Neutrophil (primary cell): ENCODE measurements around the gene PCP4L1.
"Not testable (repeated sequence)": the region's sequence is repeated elsewhere in the genome, so short reads cannot be mapped to it uniquely, and the experiment has no call there.

ENCODE experiments used
- H3K27ac ChIP-seq: fragments of 200-600 bp; sonication (generic); 2 replicates; pipeline ENCODE4 v1.5.1; 2016; ENCODE audit warnings: mild to moderate bottlenecking, moderate library complexity
- H3K27me3 ChIP-seq: fragments of 200-600 bp; sonication (generic); 2 replicates; pipeline ENCODE4 v1.6.0; 2016; ENCODE audit warnings: mild to moderate bottlenecking
- H3K36me3 ChIP-seq: fragments of 200-600 bp; sonication (generic); 2 replicates; pipeline ENCODE4 v1.5.1; 2017
- H3K4me1 ChIP-seq, 2 experiments: fragments of 200-600 bp in 1 of 2; sonication (generic) in 1 of 2; 1 replicate in 1 of 2; 2 replicates in 1 of 2; pipeline versions ENCODE4 v1.5.1 to v1.6.1; 2013 to 2016; ENCODE audit warnings: low read depth in 1 of 2, low read length in 1 of 2, mild to moderate bottlenecking in 1 of 2, moderate library complexity in 1 of 2; ENCODE audit not compliant: control insufficient read depth in 1 of 2, insufficient read depth in 1 of 2
- H3K4me3 ChIP-seq, 2 experiments: fragments of 200-600 bp in 1 of 2; sonication (generic) in 1 of 2; 1 replicate in 1 of 2; 2 replicates in 1 of 2; pipeline ENCODE4 v1.5.1; 2013 to 2016; ENCODE audit warnings: low read depth in 1 of 2, low read length in 1 of 2, mild to moderate bottlenecking in 1 of 2, moderate library complexity in 1 of 2
- H3K9me3 ChIP-seq: fragments of 200-600 bp; sonication (generic); 2 replicates; pipeline ENCODE4 v1.5.1; 2016
- CTCF ChIP-seq: fragments of 200-600 bp; sonication (generic); IDR thresholded peaks from 2 replicates; pipeline ENCODE4 v1.5.1; 2016; ENCODE audit warnings: antibody characterized with exemption

Gene PCP4L1

GRCh38 chr1:161309868-161310267, 51.3 kb downstream of the PCP4L1 start, which contains the start of gene MPZ:
MPZ (minus strand) TSS chr1:161309968; CDS start chr1:161309905, 63 bp downstream.
- Histone ChIP-seq H3K27ac (peak within 1 kb of the TSS; percentile 99), H3K4me1 (peaks cover 40 to 44% of the 10 kb centered on the region in 2 experiments), H3K9me3 (no peaks in the 10 kb centered on the region), H3K36me3 (no peaks in the 10 kb centered on the region), H3K4me3 (no peak within 1 kb of the TSS), H3K27me3 (no peaks in the 10 kb centered on the region)
- no peak for TF ChIP-seq CTCF

DNA sequence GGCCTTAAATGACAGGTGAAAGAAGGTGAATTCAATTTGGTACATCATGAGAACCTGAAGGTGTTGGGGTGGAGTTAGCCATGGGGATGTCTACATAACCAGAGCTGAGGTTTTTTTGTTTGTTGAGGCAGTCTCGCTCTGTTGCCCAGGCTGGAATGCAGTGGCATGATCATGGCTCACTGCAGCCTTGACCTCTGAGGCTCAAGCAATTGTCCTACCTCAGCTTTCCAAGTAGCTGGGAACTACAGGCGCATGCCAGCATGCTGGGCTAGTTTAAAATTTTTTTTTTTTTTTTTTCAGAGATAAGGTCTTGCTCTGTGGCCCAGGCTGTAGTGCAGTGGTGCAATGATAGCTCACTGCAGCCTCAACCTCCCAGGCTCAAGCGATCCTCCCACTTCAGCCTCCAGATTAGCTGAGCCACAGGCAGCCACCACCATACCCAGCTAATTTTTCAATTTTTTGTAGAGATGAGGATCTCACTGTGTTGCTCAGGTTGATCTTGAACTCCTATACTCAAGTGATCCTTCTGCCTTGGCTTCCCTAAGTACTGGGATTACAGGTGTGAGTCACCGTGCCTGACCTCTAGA, 53.1 kb downstream of the PCP4L1 start:
- no peaks in the 10 kb centered on the region for H3K27me3 ChIP-seq
- H3K36me3 ChIP-seq, result no peaks in the 10 kb centered on the region
- H3K4me1 ChIP-seq, result peaks cover 32 to 35% of the 10 kb centered on the region in 2 experiments
- no peaks in the 10 kb centered on the region for H3K9me3 ChIP-seq
- no peak overlapping the region for H3K4me3 ChIP-seq
- TF ChIP-seq CTCF, result no peak
- H3K27ac ChIP-seq, result no peak overlapping the region

DNA sequence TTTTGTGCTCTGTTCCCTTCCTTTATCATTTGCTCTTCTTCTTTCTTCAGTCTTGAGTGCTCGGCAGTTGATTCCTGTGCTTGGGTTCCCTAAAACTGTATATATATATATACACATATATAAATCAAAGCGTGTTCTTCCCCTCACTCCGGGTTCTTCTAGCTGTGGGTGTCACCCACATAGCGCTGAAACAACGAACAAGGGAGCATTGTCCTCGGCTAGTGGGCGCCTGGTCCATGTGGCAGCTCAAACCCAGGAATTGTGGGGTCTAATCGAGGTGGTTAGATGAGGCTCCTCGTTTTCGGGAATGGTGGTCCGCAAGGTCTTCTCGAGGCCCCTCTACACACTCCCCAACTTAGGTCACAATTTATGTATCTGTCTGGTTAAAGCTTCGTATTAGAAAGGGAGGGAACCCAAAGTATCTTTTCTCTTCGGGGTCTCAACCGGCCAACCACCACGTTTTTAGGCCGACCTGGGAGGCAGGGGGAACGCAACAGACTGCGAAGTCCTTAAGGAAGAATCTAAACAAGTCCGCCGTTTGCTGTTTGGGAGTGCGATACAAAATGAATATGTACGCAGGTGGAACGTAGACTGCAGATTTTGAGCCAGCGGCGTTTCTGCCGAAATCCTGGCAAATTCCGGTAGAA, 55.1 kb downstream of the PCP4L1 start:
- Histone ChIP-seq H3K27ac (peak overlapping the region; percentile 94), H3K4me3 (peak overlapping the region; percentile 63 to 83), H3K27me3 (no peaks in the 10 kb centered on the region), H3K9me3 (no peaks in the 10 kb centered on the region), H3K4me1 (peaks cover 15 to 16% of the 10 kb centered on the region in 2 experiments), H3K36me3 (peaks cover 1% of the 10 kb centered on the region)
- no peak for TF ChIP-seq CTCF

DNA sequence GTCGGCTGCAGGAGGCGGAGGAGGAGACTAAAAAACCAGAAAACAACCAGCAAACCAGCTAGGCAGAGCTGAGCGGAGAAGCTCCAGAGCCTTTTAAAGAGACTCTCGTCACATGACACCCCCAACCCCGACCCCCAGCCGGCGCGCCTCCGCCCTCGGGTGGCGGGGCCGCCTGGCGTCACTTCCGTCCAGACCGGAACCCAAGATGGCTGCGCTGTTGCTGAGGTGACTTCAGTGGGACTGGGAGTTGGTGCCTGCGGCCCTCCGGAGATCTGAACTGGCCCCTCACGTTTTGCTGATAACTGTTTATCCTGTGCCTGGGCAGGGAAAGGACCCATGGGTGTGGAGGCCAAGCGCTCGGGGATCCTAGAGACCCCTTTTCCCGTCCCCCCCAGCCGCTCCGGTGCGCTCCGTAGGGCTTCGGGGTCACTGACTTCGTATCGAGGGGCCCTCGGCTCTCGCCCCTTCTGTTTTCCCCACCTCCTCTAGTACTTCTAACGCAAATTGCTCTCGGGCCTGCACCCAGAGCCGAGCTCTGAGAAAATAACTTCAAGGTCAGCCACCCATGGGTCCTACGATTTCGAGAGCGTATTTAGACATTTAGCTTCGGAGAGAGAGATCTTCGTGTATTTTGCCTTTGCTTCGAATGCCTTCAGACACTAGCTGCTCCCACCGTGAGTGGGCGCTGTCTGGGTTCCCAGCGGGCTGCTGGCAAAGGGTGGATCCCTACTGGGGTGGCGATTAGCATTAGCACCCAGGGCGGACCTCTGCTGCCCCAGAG, 55.8 kb downstream of the PCP4L1 start, which contains the start of gene SDHC:
TSS of gene SDHC (plus strand) at position 181 of the 781 bp plus-strand sequence. CDS start at position 206, 25 bp downstream.
- H3K9me3 ChIP-seq, result no peaks in the 10 kb centered on the region
- peak within 1 kb of the TSS; percentile 63 to 83 for H3K4me3 ChIP-seq
- TF ChIP-seq CTCF, result peak; percentile 15
- no peaks in the 10 kb centered on the region for H3K27me3 ChIP-seq
- H3K36me3 ChIP-seq, result peaks cover 4% of the 10 kb centered on the region
- H3K4me1 ChIP-seq, result peaks cover 15 to 16% of the 10 kb centered on the region in 2 experiments
- peak within 1 kb of the TSS; percentile 94 for H3K27ac ChIP-seq

- H3K4me1 ChIP-seq, result peaks cover 15 to 16% of the 10 kb centered on the region in 2 experiments
- not testable (repeated sequence) for H3K4me3 ChIP-seq, H3K36me3 ChIP-seq, H3K9me3 ChIP-seq, H3K27ac ChIP-seq, H3K27me3 ChIP-seq
These were observed 57.5 kb downstream of the PCP4L1 start for GRCh38 chr1:161315841-161316674.
